Right lobe of liver (tissue), 4 donors: ENCODE measurements around the gene RPL22.

Experiments
- POLR2A ChIP-seq: fragments of 450-650 bp; IDR thresholded peaks from one replicate; pipeline ENCODE4 v1.6.1; 2017; ENCODE audit warnings: antibody characterized with exemption, mild to moderate bottlenecking
- TF ChIP-seq, protein P1 (sequence below), 4 donors: fragments of 200-600 bp in 3 of 4; fragments of 450-650 bp in 1 of 4; IDR thresholded peaks; one replicate each; pipeline versions ENCODE4 v1.5.1 to v1.8.0; 2016 to 2022; ENCODE audit warnings: antibody characterized with exemption in 4 of 4, mild to moderate bottlenecking in 2 of 4
- donor health status: DM: no; HTN: no; CAD: no.
- donor health status: DM: no; HTN: no; CAD: no.
- donor health status: DM: no; HTN: yes; CAD: no.

DNA sequence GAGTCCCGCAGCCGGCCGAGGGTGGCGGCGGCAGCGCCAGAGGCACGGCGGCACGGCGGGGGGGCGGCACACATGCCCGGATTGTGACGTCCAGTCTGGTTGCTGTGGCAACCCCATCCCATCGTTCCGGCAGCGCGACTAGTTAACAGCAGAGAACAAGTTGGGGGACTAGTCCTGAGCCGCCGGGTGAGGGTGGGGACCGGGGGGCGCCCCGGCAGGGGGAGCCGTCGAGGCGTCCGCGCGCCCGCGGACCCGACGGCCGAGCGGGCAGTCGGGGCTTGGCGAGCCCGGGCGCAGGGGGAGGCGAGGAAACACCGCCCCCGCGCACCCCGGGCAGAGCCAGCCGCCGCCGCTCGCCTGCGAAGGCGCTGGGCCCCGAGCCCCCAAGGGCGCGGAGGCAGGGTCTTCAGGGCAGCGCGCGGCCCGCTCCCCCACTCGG is 19.1 kb downstream of the RPL22 start, which contains the start of gene CHD5:
- no peak for TF ChIP-seq POLR2A
- TF ChIP-seq, protein P1, sequence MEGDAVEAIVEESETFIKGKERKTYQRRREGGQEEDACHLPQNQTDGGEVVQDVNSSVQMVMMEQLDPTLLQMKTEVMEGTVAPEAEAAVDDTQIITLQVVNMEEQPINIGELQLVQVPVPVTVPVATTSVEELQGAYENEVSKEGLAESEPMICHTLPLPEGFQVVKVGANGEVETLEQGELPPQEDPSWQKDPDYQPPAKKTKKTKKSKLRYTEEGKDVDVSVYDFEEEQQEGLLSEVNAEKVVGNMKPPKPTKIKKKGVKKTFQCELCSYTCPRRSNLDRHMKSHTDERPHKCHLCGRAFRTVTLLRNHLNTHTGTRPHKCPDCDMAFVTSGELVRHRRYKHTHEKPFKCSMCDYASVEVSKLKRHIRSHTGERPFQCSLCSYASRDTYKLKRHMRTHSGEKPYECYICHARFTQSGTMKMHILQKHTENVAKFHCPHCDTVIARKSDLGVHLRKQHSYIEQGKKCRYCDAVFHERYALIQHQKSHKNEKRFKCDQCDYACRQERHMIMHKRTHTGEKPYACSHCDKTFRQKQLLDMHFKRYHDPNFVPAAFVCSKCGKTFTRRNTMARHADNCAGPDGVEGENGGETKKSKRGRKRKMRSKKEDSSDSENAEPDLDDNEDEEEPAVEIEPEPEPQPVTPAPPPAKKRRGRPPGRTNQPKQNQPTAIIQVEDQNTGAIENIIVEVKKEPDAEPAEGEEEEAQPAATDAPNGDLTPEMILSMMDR (IDR thresholded peaks at IDR 0.05) = no peak
